NCI-H748 treated with DMSO at 0.1 percent for 48 hours (cell line): ENCODE results near the gene CDK4.

Experiments
- DNase-seq: peaks from one replicate; lab custom pipeline; 2025; lab: John Stamatoyannopoulos, UW

The CDK4 gene

GRCh38 chr12:57771873-57772428 lies 19.8 kb upstream of the CDK4 start, which contains the start of gene METTL1:
TSS of gene METTL1 (minus strand) at chr12:57772105. CDS start at chr12:57772083, 22 bp downstream.
- peak; percentile 83 for DNase-seq

- DNase-seq: peak; percentile 60
These were observed 19.2 kb upstream of the CDK4 start for GRCh38 chr12:57771236-57771872.

GRCh38 chr12:57770734-57771133 lies 18.6 kb upstream of the CDK4 start:
- no peak for DNase-seq

- no peak for DNase-seq
These were observed 17.5 kb upstream of the CDK4 start for GRCh38 chr12:57769594-57769993.

GRCh38 chr12:57767876-57768275 lies 15.8 kb upstream of the CDK4 start:
- DNase-seq: no peak

GRCh38 chr12:57767305-57767698 lies 15.2 kb upstream of the CDK4 start:
- no peak for DNase-seq

DNA sequence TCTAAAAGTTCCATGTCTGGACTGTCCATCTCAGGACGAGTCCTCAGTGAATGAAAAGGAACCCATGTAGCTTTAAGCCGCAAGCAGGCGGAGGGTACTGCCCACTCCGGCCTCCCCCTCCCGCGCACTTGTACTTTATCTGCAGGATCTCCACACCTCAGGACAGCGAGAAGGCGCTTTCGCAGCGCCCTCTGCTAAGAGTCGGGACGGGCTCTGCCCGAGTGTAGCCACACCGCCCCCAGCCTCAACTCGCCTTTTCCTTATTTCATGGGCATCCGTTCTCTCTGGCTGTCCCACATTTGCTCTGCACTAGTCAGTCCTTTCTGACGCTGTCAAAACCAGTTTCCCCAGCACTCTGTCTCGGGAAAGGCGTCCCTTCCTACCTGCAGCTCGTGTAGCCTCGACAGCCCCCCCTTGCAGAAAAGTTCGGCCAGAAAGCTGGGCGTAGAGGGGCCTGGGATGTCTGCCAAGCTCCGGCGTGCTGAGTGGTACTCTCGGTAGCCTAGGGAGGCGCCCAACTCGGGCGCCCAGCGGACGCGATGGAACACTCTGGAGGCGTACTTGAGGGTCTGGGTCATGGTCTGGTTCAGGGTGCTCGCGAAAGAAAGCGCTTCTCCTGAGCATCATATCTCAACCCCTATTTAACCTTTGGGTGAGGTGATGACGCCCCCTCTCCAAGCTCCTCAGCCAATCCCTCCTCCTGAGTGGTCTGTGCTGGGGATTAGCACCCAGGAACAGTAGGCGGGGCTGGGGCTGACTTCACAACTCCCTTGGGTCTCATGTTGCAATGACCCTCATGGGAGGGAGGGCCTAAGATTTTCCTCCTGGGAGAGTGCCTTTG lies 14.6 kb upstream of the CDK4 start, which contains the start of gene CYP27B1:
TSS of gene CYP27B1 (minus strand) at position 615 of the 841 bp plus-strand sequence. CDS start at position 578, 37 bp downstream.
- DNase-seq: no peak

GRCh38 chr12:57765698-57766463 lies 13.8 kb upstream of the CDK4 start:
- DNase-seq: no peak

DNA sequence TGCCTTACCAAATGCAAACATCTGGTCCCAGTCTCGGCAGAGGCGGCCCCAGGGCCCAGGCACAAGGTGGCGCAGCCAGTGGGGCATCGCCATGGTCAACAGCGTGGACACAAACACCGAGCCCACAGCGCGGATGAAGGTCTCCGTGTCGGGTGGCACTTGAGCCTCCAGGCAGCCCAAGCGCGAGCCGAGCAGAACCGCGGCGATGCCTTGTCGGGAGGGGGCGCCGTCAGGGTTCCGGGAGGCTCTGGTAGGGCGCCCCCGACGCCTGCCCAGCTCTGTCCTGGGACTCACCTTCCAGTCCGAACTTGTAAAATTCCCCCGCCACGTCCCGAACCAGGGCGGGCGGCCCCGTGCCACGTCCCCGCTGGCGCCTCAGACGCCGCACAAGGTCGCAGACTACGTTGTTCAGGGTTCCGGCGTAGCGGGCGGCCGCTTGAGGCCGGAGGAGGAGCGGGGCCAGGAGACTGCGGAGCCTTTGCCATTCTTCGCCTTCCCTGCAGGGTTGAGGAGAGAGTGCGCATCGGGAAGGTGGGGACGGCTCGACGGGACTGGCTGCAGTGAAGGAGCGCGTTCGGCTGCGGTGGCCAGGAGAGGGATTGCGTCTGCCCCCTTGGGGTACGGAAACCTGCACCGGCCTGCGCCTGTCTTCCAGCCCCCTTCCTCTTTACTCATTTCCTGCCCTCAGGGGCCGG lies 13.0 kb upstream of the CDK4 start:
- no peak for DNase-seq

DNA sequence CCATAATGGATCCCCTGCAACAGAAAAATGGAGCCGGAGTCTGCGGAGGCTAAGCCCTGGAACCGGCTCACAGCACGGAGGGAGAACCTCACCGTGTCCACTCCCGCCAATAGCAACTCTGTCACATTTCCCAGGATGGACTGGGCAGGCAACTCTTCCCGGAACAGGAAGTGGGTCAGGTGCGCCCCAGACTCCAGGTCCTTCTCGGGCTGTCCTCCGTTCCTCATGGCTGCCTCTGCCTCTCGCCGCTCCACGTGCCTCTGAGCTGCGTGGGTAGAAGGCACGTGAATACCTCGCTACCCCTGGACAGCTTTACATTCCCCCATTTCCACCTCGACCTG lies 12.5 kb upstream of the CDK4 start:
- DNase-seq: no peak

DNA sequence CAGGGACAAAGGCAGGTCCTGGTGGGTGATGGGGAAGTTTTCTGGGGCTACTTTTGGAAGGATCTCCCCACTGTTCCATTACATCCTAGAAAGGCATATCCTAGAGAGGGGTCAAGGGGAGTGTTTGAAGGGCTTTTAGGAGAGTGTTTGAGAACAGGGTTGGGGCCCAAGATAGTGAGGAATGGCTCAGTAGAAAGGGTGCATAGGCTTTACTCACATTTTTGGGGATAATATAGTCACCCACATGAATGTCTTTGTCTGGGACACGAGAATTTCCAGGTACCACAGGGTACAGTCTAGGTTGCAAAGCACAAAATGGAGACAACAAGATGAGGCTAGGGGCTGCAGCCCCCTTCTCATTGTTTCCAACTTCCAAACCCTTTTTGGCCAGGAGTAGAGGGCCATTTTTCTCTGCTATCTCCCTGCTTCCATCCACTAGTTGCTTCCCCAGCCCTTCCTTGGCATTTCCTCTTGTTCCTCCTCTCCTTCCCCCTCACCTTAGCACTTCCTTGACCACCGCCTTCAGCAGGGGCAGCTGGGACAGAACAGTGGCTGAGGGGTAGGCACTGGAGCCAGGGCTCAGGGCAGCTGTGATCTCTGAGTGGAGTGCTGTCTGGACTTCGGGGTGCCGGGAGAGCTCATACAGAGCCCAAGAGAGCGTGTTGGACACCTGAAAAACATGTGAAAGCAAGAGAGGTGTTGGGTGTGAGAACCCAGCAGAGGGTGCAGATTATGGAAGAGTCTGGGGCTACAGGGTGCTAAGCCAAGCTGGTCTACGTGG lies 12.0 kb upstream of the CDK4 start:
- no peak for DNase-seq

- DNase-seq: no peak
These were observed 10.4 kb upstream of the CDK4 start for GRCh38 chr12:57762463-57762862.

GRCh38 chr12:57761391-57761998 lies 9.4 kb upstream of the CDK4 start:
- no peak for DNase-seq

GRCh38 chr12:57760347-57760982 lies 8.4 kb upstream of the CDK4 start:
- DNase-seq: no peak

GRCh38 chr12:57759360-57759980 lies 7.4 kb upstream of the CDK4 start:
- no peak for DNase-seq

GRCh38 chr12:57758552-57759359 lies 6.6 kb upstream of the CDK4 start:
- DNase-seq: no peak

DNA sequence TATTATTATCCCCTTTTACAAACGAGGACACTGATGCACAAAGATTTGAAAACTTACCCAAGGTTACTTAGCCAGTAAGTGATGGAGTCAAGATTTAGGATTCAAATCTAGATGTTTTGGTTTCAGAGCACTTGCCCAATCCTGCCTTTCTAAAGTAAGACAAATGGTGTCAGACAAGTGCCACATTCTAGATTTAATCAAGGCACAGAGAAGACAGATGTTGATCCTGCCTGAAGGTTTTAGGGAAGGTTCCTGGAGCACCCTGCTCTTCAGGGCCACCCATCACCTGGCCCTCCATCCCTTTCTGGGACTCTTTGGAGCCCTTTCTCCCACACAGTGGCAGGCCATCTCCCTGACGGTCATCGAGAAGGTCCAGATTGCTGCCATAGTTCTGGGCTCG lies 5.7 kb upstream of the CDK4 start:
- DNase-seq: no peak
